Measurements from ENCODE around the gene SSH2. TPM values are rescaled to one million over a fixed set of nuclear protein-coding genes. Genes with fewer than 3 reads are reported as not detected.

SSH2 gene
- total RNA-seq, 1 experiment from 2014 or later = 14.6 TPM

DNA sequence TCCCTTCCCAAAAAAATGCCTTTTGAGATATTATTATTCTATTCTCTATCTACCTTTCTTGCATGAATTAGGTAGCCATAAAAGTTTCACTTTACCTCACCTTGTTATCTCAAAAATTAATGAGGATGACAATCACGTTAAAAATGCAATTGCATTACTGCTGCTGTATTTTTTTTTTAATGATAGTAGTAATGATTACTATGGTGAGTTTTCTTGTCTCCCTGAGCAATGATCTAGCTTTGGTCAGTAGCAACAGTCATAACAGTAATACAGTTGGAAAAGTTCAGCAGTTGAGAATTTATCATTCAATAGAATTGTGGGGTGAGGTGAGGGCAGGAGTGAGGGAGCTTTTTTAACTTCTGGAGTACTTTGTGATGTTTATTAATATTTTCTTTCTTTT lies 11.3 kb upstream of the SSH2 start, which contains the start of gene EFCAB5:
EFCAB5 (plus strand) TSS at position 301 of the 400 bp plus-strand sequence. CDS start 163 bp downstream, outside the sequence.
- H3K23ac ChIP-seq (ENCODE audit: insufficient read length, low read depth, low read length) = no peak within 1 kb of the TSS
- H2BK12ac ChIP-seq (ENCODE audit: insufficient read length, low read depth, low read length) = no peak within 1 kb of the TSS
- no peak within 1 kb of the TSS for H2AK5ac ChIP-seq (ENCODE audit: insufficient read length, low read length)
- no peak within 1 kb of the TSS for H2BK5ac ChIP-seq (ENCODE audit: insufficient read length, low read length)
- no peak within 1 kb of the TSS for H4K5ac ChIP-seq (ENCODE audit: insufficient read length, low read depth, low read length)
- H2AFZ ChIP-seq (ENCODE audit: low read length) = no peak within 1 kb of the TSS
- H3K23me2 ChIP-seq (ENCODE audit: insufficient read length, low read depth, low read length, poor library complexity, severe bottlenecking) = no peaks in the 10 kb centered on the region
- Mint-ChIP-seq H3K4me1 (no peaks in the 10 kb centered on the region), H3K9me3 (no peaks in the 10 kb centered on the region), H3K27ac (no peak within 1 kb of the TSS), H3K4me3 (no peak within 1 kb of the TSS), H3K27me3 (ENCODE audit: low read depth) (no peaks in the 10 kb centered on the region), H3K36me3 (ENCODE audit: insufficient read depth in 1 of 3, low read depth in 3 of 3) (no peaks in the 10 kb centered on the region)
- H3K4me2 ChIP-seq (ENCODE audit: insufficient read depth, insufficient read length, low read length) = no peak within 1 kb of the TSS
- no peak within 1 kb of the TSS for H3K4ac ChIP-seq (ENCODE audit: low read depth, low read length)
- no peak within 1 kb of the TSS for H2BK120ac ChIP-seq (ENCODE audit: low read depth, low read length, poor library complexity, severe bottlenecking)
- H3K27me3 ChIP-seq (ENCODE audit: insufficient read depth, low read length) = no peaks in the 10 kb centered on the region
- no peak within 1 kb of the TSS for H3K18ac ChIP-seq (ENCODE audit: insufficient read length, low read depth, low read length)
- TF ChIP-seq, protein P1, sequence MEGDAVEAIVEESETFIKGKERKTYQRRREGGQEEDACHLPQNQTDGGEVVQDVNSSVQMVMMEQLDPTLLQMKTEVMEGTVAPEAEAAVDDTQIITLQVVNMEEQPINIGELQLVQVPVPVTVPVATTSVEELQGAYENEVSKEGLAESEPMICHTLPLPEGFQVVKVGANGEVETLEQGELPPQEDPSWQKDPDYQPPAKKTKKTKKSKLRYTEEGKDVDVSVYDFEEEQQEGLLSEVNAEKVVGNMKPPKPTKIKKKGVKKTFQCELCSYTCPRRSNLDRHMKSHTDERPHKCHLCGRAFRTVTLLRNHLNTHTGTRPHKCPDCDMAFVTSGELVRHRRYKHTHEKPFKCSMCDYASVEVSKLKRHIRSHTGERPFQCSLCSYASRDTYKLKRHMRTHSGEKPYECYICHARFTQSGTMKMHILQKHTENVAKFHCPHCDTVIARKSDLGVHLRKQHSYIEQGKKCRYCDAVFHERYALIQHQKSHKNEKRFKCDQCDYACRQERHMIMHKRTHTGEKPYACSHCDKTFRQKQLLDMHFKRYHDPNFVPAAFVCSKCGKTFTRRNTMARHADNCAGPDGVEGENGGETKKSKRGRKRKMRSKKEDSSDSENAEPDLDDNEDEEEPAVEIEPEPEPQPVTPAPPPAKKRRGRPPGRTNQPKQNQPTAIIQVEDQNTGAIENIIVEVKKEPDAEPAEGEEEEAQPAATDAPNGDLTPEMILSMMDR (conservative IDR thresholded peaks at IDR 0.05) = no peak
- H3K9ac ChIP-seq (ENCODE audit: extremely low read depth, insufficient read length, low read length) = no peak within 1 kb of the TSS
- H4K8ac ChIP-seq (replicated peaks; ENCODE audit: insufficient read length, low read depth, low read length) = no peak within 1 kb of the TSS
- H4K20me1 ChIP-seq (ENCODE audit: control insufficient read depth, insufficient read depth, insufficient read length) = no peaks in the 10 kb centered on the region
- no peak within 1 kb of the TSS for H3T11ph ChIP-seq (ENCODE audit: low read length)
- no peak within 1 kb of the TSS for H2BK20ac ChIP-seq (ENCODE audit: low read depth, low read length, poor library complexity, severe bottlenecking)
- no peak within 1 kb of the TSS for H2BK15ac ChIP-seq (ENCODE audit: low read depth, low read length)
- no peak within 1 kb of the TSS for H3K56ac ChIP-seq (ENCODE audit: insufficient read length, low read depth, low read length)
- no peak within 1 kb of the TSS for H3K14ac ChIP-seq (ENCODE audit: insufficient read depth, low read length)
- no CpG with 5 or more reads among the region's 1 CpG for WGBS (ENCODE audit: extremely low coverage, insufficient read length, low lambda C conversion rate)
- no peak within 1 kb of the TSS for H3K27ac ChIP-seq (ENCODE audit: insufficient read length, low read depth, low read length)
- H3K79me1 ChIP-seq (ENCODE audit: insufficient read depth, low read depth, low read length, poor library complexity, severe bottlenecking) = no peaks in the 10 kb centered on the region
- H3K79me2 ChIP-seq (ENCODE audit: insufficient read depth, low read length) = no peaks in the 10 kb centered on the region
- no peak within 1 kb of the TSS for H4K91ac ChIP-seq (ENCODE audit: insufficient read length, low read depth, low read length)
- no peaks in the 10 kb centered on the region for H3K4me1 ChIP-seq (ENCODE audit: insufficient read depth, low read length)
- no peak for DNase-seq
- no peaks in the 10 kb centered on the region for H3K9me3 ChIP-seq (ENCODE audit: control insufficient read depth, low read depth, low read length)

Data from H9 (cell line).